ENCODE results near the gene RGS7.
"Not testable (repeated sequence)": the region's sequence is repeated elsewhere in the genome, so short reads cannot be mapped to it uniquely, and the experiment has no call there.

Gene RGS7

DNA sequence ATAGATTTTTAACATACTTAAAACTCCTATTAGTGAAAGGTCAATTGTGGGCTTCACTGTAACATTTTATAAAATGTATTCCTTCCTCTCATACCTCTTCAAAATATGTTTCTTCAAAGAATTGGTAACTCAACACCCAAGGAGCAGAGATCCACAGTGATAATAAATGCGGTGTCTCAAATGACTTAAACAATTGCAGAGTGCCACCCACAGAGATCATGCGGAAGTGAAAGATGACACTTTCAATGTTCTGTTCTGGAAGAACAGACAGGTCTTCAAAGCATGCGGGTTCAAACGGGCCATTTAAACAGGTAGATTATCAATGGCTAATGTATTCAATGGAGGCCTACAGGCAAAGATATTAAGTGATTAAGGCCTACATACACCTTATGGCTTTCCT lies 588.0 kb downstream of the RGS7 start:
- DNase-seq, result no peak

DNA sequence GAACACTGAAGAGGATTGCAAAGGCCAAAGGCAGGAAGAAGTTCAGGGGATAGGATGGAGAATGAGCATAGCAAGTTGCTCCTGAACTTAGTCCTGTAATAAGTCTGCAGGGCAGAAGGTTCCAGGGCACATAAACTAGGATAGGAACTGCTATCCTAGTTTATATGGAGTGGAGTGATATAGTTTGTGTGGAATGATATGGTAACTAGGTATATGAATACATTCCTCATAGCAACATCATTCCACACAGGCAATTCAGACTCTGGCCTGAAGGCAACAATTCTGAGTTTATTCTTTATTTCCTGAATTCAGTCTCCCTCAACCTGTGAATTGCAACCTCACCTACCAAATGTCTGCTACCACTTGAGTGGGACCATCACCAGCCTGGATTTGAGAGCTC lies 590.2 kb downstream of the RGS7 start:
- no peak for DNase-seq

DNA sequence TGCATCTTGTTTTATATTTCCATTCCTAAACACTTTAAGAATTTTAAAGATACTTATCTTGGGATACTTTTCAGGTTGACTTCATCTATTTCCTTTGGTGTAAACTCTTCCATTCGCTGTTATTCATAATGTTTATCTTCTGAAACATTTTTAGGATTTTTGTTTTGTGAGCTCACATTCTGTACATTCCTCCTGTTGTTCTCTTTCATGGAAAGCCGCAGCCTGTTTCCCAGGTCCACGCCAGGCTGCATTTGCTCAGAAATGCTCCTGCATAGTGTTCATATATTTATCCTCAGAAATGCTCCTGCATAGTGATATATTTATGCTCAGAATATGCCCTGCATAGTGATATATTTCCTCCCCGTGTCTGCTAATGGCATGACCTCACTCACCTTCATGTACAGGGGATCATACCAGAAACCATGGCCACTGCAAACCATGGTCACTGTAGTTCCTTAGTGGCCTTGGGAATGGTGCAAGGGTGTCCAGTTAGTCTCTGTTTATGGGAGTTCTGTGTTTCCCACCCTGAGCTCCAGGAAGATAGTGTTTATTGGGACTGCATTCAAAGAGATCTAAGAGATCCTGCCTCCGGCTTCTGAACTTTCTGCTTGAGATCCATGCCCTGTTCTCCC lies 591.2 kb downstream of the RGS7 start:
- no peak for DNase-seq

DNA sequence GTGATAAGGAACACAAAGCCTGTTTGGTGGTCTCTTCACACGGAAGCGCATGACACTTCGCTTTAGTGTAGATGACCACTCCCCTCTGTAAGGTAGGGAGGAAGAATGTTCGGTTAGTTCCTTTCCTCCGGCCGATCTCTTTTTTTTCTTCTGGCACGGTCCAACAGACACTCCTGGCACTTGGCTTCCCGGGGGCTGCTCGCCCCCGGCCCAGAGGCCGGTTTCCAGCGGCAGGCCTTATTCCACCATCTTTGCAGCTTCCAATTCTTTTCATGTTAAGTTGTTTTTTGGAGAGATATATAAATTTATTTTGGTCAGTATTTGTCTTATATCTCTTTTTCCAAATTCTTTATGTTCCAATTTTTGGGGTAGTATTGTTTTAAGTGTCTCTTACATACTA lies 593.2 kb downstream of the RGS7 start:
- DNase-seq, result no peak

DNA sequence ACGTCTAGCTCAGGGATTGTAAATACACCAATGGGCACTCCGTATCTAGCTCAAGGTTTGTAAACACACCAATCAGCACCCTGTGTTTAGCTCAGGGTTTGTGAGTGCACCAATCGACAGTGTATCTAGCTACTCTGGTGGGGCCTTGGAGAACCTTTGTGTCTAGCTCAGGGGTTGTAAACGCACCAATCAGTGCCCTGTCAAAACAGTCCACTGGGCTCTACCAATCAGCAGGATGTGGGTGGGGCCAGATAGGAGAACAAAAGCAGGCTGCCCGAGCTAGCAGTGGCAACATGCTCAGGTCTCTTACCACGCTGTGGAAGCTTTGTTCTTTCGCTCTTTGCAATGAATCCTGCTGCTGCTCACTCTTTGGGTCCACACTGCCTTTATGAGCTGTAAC lies 593.9 kb downstream of the RGS7 start:
- not testable (repeated sequence) for DNase-seq

DNA sequence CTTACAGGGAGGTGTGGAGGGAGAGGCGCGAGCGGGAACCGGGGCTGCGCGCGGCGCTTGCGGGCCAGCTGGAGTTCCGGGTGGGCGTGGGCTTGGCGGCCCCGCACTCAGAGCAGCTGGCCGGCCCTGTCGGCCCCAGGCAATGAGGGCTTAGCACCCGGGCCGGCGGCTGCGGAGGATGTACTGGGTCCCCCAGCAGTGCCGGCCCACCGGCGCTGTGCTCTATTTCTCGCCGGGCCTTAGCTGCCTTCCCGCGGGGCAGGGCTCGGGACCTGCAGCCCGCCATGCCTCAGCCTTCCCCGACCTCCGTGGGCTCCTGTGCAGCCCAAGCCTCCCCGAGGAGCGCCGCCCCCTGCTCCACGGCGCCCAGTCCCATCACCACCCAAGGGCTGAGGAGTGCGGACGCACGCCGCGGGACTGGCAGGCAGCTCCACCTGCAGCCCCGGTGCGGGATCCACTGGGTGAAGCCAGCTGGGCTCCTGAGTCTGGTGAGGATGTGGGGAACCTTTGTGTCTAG lies 594.5 kb downstream of the RGS7 start:
- DNase-seq, result not testable (repeated sequence)

DNA sequence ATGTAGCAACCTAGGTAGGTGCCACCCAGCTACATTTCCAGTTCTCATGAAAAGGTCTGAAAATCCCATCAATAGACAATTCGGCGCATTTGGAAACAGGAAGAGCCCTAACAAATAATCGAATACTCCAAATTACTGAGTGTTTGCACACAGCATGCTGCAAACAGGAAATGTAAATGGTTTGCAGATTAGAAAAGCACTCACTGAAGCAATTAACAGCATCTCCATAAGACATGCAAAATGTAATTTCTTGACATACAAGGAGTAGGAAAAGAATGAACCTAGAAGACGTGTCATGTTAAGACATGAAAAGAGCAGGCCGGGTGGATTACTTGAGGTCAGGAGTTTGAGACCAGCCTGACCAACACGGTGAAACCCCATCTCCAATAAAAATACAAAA lies 598.2 kb downstream of the RGS7 start:
- DNase-seq, result not testable (repeated sequence)

DNA sequence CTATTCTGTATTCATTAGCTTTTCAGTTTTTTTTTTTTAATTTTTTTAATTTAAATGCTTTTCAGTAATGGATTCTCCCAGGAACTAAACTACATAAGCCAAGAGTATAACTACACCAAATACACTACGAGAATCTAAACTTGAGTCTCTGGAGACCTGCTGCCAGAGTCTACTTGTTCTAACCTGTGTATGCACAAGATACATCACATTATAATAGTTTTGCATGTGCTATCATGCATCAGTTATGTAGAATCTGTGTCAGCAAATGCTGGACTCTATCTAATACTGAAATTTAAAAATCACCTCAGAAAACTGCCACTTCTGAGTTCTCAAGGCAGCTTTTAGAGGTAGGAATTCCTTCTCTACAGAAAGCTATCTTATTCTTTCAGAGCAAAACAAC lies 598.7 kb downstream of the RGS7 start:
- DNase-seq, result no peak

DNA sequence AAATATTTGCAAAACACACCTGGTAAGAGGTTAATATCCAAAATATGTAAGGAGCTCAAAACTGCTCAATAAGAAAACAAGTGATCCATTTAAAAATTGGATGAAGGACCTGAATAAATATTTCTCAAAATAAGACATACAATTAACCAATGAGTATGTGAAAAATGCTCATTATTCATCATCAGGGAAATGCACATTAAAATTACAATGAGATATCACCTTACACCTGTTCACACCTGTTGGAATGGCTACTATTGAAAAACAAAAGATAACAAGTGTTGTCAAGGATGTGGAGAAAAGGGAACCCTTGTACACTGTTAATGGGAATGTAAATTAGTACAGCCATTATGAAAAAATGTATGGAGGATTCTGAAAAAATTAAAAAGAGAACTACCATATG lies 609.1 kb downstream of the RGS7 start:
- no peak for DNase-seq

DNA sequence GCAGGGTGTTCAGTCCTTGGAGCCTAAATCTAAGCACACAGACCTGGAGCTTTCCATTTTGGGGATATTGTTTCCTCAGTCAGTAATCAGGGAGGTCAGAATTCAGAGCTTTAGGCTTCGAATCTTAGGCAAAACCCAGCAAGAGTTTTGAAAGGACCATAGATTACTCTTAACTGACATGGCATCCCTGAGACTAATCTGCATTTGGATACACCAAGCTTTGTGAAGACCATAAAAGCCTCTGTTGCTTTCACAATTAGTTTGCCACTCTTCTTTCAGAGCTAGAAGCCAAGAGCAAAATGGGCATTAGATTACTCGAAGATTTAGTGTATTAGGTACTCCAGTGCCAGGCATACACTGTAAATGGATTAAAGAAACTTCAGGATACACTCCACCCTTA lies 613.3 kb downstream of the RGS7 start:
- DNase-seq, result no peak

DNA sequence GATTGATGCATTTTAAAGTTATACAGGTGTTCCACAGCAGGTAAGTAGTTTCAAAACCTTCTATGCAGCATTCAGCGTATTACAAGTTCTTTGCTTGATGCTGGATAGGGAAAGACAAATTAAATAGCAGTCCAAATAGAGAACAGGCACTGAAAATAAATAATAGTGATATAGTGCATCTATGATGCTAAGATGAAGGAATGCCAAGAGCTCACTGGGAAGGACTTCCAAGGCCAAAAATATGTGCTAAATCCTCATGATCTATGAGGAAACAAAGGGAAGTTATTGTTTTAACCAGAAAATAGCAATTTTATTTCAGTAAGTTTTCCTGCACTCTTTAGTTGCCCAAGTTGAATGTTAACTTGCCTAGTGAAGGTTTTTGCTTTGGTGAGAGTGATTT lies 617.3 kb downstream of the RGS7 start:
- no peak for DNase-seq

DNA sequence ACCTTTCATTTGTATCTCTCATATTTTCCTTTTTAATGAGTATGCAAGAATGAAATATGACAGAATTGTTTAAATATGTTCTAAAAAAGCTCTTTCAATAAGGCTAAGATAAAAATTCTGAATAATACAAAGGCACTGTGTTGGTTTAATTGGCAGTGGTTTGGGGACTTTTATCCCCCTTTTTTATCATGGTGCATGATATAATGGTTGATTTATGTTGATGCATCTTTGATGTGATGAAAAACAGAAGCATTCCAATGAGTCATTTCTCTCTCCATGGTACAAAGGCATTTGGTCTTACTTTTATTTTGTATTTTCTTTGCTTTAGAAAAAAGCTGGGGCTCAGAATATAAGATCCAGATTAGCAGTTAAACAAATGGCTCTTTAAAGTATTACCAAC lies 617.9 kb downstream of the RGS7 start:
- no peak for DNase-seq

DNA sequence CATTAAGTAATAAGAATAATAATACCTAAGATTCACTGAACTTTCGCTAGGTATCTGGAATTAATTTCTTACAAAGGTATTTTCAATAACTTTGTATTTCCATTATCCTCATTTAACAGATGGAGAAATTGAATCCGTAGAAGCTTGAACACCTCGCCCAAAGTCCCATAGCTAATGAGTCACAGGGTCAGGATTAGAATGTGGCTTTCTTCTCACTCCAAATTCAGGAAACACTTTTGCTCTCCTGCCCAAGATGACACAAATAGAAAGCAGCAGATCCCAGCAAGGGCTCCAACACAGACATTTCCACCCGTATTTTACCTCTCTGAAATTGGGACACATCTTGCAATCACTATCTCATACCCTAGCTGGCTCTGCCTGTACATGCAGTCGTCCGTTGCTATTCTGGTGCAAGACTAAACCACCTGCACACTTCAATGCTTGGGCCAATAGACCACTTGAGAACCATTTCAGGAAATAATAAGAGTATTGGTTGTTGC lies 619.2 kb downstream of the RGS7 start:
- DNase-seq, result peak in 1 of 14 donors; percentile 94

DNA sequence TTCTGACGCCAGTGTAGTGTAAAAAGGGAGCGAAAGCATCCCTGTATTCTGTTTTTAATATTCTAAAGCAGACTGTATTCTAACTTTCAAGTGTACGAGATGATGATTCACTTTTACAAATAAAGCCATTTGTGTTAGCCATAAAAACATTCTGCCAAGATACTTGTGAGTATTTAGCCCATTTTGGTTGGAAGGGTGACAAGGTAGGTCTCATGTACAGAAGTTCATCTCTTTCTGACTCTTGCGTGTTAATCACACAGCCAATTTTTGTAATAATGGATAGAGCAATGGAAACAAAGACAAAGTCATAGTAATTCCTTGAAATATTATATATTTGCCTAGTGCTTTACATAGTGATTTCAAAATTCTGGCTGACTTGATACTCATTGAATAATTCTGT lies 619.7 kb downstream of the RGS7 start:
- DNase-seq, result peak in 1 of 14 donors; percentile 23

DNA sequence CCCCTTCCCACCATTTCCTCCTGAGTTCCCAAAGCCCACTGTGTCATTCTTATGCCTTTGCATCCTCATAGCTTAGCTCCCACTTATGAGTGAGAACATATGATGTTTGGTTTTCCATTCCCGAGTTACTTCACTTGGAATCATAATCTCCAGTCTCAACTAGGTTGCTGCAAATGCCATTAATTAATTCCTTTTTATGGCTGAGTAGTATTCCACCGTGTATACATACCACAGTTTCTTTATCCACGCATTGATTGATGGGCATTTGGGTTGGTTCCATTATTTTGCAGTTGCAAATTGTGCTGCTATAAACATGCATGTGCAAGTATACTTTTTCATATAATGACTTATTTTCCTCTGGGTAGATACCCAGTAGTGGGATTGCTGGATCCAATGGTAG lies 622.3 kb downstream of the RGS7 start:
- DNase-seq, result not testable (repeated sequence)

DNA sequence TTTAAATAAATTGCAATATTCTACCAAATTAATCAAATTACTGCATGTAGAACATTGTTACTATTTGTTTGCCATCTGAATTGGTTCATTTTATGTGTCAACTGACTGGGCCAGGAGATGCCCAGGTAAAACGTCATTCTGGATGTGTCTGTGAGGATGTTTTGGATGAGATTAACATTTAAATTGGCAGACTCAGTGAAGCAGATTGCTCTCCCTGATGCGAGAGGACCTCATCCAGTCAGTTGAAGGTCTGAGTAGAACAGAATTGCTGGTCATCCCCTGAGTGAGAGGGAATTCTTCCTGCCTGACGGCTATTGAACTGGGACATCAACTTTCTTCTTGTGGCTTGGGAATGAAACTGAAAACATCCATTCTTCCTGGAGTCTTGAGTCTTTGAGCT lies 623.0 kb downstream of the RGS7 start:
- peak in 1 of 14 donors; percentile 89 for DNase-seq

DNA sequence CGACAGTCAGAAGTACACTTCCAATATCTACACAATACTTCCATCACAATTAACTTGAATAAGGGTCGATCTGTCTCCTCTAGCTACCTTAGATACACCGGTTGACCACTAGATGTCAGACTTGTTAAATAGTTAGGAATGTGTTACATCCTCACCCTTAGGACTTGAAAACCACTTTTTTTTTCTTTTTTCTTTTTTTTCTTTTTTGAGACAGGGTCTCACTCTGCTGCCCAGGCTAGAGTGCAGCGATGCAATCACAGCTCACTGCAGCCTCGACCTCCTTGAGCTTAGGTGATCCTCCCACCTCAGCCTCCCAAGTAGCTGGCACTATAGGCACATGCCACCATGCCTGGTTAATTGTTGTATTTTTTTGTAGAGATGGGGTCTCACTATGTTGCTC lies 624.6 kb downstream of the RGS7 start:
- DNase-seq, result peak in 1 of 14 donors; percentile 42
